H1 (cell line): ENCODE results near the gene RELN. TPM values are rescaled to one million over a fixed set of nuclear protein-coding genes. Genes with fewer than 3 reads are reported as not detected.

ENCODE experiments used
- CTCF ChIA-PET: fragments of 300-600 bp; sonication (Branson Sonifier 250); formaldehyde crosslinking; loops from one replicate; lab custom pipeline; 2021; ENCODE audit not compliant: partially characterized antibody; lab: Charles Lee
- POLR2A ChIA-PET: fragments of 300-600 bp; sonication (Branson Sonifier 250); formaldehyde crosslinking; loops from one replicate; lab custom pipeline; 2021; ENCODE audit warnings: inconsistent platforms; ENCODE audit not compliant: partially characterized antibody; lab: Charles Lee
- DNase-seq, 2 experiments: peaks; one replicate each; pipeline versions ENCODE4 v3.0.0 to v3.0.0-alpha.2; 2010 to 2022; ENCODE audit warnings: low spot score in 2 of 2, low read depth in 1 of 2, mixed read lengths in 1 of 2
- FAIRE-seq: peaks from 2 replicates; lab custom pipeline; 2011; peaks lifted over from hg19 to GRCh38; lab: Jason Lieb, UNC
- H2AFZ ChIP-seq: 2 replicates; pipeline ENCODE4 v1.8.1; 2012; ENCODE audit warnings: low read length, inconsistent platforms
- H2AK5ac ChIP-seq: 2 replicates; pipeline ENCODE4 v1.6.1; 2013; ENCODE audit warnings: low read depth, low read length
- H2BK120ac ChIP-seq: replicated peaks from 2 replicates; pipeline ENCODE3; 2013; ENCODE audit warnings: low read depth, low read length, inconsistent platforms
- H2BK12ac ChIP-seq: 2 replicates; pipeline ENCODE4 v1.6.1; 2013; ENCODE audit warnings: low read depth, low read length
- H2BK15ac ChIP-seq: 2 replicates; pipeline ENCODE4 v1.6.1; 2013; ENCODE audit warnings: low read length
- H2BK20ac ChIP-seq: 2 replicates; pipeline ENCODE4 v1.6.1; 2013; ENCODE audit warnings: low read length
- H2BK5ac ChIP-seq: 2 replicates; pipeline ENCODE4 v1.6.1; 2013; ENCODE audit warnings: low read depth, low read length
- H3K14ac ChIP-seq: 2 replicates; pipeline ENCODE4 v1.6.1; 2013; ENCODE audit warnings: inconsistent platforms; ENCODE audit not compliant: insufficient read length
- H3K18ac ChIP-seq: 2 replicates; pipeline ENCODE4 v1.6.1; 2013; ENCODE audit warnings: low read length; ENCODE audit errors: extremely low read depth
- H3K23ac ChIP-seq: 2 replicates; pipeline ENCODE4 v1.6.1; 2013; ENCODE audit warnings: inconsistent platforms; ENCODE audit not compliant: insufficient read length
- H3K23me2 ChIP-seq: 2 replicates; pipeline ENCODE4 v1.6.1; 2013; ENCODE audit warnings: low read depth, low read length
- H3K27ac ChIP-seq: 2 replicates; pipeline ENCODE4 v1.6.1; 2011; ENCODE audit warnings: low read depth, low read length, inconsistent platforms
- H3K27me3 ChIP-seq, 4 experiments: replicated peaks in 1 of 4; 1 replicate in 1 of 4; 2 replicates in 3 of 4; pipeline versions ENCODE4 v1.6.1 to v1.8.1; 2011 to 2013; ENCODE audit warnings: low read length in 3 of 4, mild to moderate bottlenecking in 3 of 4, inconsistent platforms in 2 of 4, mixed read lengths in 2 of 4, moderate library complexity in 1 of 4; ENCODE audit not compliant: control insufficient read depth in 3 of 4, insufficient read depth in 3 of 4; ENCODE audit errors: extremely low read depth in 1 of 4
- H3K36me3 ChIP-seq, 4 experiments: 2 replicates each; pipeline versions ENCODE4 v1.6.1 to v1.8.1; 2011 to 2013; ENCODE audit warnings: mild to moderate bottlenecking in 4 of 4, low read length in 3 of 4, moderate library complexity in 2 of 4, control low read depth in 1 of 4, inconsistent platforms in 1 of 4; ENCODE audit not compliant: insufficient read depth in 4 of 4, control insufficient read depth in 2 of 4
- H3K4ac ChIP-seq: replicated peaks from 2 replicates; pipeline ENCODE3; 2013; ENCODE audit warnings: low read length, low read depth, mixed read lengths, inconsistent platforms; ENCODE audit not compliant: insufficient read length
- H3K4me1 ChIP-seq, 4 experiments: replicated peaks in 1 of 4; 1 replicate in 1 of 4; 2 replicates in 3 of 4; pipeline versions ENCODE4 v1.6.1 to v1.8.1; 2011 to 2013; ENCODE audit warnings: low read length in 3 of 4, inconsistent platforms in 2 of 4, mixed read lengths in 1 of 4; ENCODE audit not compliant: insufficient read depth in 4 of 4, control insufficient read depth in 3 of 4
- H3K4me2 ChIP-seq, 2 experiments: 2 replicates each; pipeline versions ENCODE4 v1.6.1 to v1.8.1; 2011 to 2013; ENCODE audit warnings: low read depth in 2 of 2, low read length in 2 of 2, control low read depth in 1 of 2, inconsistent platforms in 1 of 2, mild to moderate bottlenecking in 1 of 2; ENCODE audit not compliant: insufficient read depth in 1 of 2
- H3K4me3 ChIP-seq, 4 experiments: fragments of 200-600, 300-600 bp in 1 of 4; sonication (generic), shearing (Covaris generic), sonication (Bioruptor Twin) in 1 of 4; 2 replicates each; pipeline versions ENCODE4 v1.5.1 to v1.8.1; 2011 to 2016; ENCODE audit warnings: low read length in 4 of 4, low read depth in 3 of 4, control low read depth in 2 of 4, inconsistent platforms in 2 of 4, mild to moderate bottlenecking in 2 of 4, mixed read lengths in 1 of 4, moderate library complexity in 1 of 4; ENCODE audit not compliant: insufficient read depth in 2 of 4; ENCODE audit errors: extremely low read depth in 1 of 4
- H3K56ac ChIP-seq: replicated peaks from 2 replicates; pipeline ENCODE3; 2013; ENCODE audit warnings: low read depth, mild to moderate bottlenecking, mixed read lengths, low read length, inconsistent platforms; ENCODE audit not compliant: insufficient read length
- H3K79me1 ChIP-seq: 2 replicates; pipeline ENCODE4 v1.6.1; 2013; ENCODE audit warnings: low read depth, low read length, control low read depth
- H3K79me2 ChIP-seq, 2 experiments: 2 replicates each; pipeline versions ENCODE4 v1.6.1 to v1.8.1; 2012 to 2013; ENCODE audit warnings: low read length in 2 of 2, mild to moderate bottlenecking in 2 of 2, inconsistent platforms in 1 of 2; ENCODE audit not compliant: insufficient read depth in 2 of 2, control insufficient read depth in 1 of 2
- H3K9ac ChIP-seq, 4 experiments: replicated peaks in 1 of 4; 1 replicate in 1 of 4; 2 replicates in 3 of 4; pipeline versions ENCODE4 v1.6.1 to v1.8.1; 2011 to 2013; ENCODE audit warnings: low read depth in 3 of 4, low read length in 3 of 4, control low read depth in 2 of 4, mild to moderate bottlenecking in 2 of 4, moderate library complexity in 2 of 4, inconsistent platforms in 1 of 4; ENCODE audit errors: extremely low read depth in 1 of 4
- H3K9me3 ChIP-seq, 2 experiments: 2 replicates each; pipeline versions ENCODE4 v1.6.1 to v1.8.1; 2012 to 2013; ENCODE audit warnings: mild to moderate bottlenecking in 2 of 2, moderate library complexity in 2 of 2, control low read depth in 1 of 2, inconsistent platforms in 1 of 2, low read depth in 1 of 2, low read length in 1 of 2, mixed read lengths in 1 of 2; ENCODE audit not compliant: insufficient read depth in 2 of 2
- H4K20me1 ChIP-seq, 2 experiments: replicated peaks in 1 of 2; 2 replicates each; pipeline versions ENCODE3 to v1.8.1; 2011 to 2013; ENCODE audit warnings: inconsistent platforms in 2 of 2, low read length in 2 of 2, mild to moderate bottlenecking in 1 of 2; ENCODE audit not compliant: insufficient read depth in 2 of 2, control insufficient read depth in 1 of 2
- H4K5ac ChIP-seq: 2 replicates; pipeline ENCODE4 v1.6.1; 2013; ENCODE audit warnings: low read length, low read depth, mixed read lengths, inconsistent platforms; ENCODE audit not compliant: insufficient read length
- H4K8ac ChIP-seq: 2 replicates; pipeline ENCODE4 v1.8.0; 2013; ENCODE audit warnings: mild to moderate bottlenecking, moderate library complexity, low read length, inconsistent platforms; ENCODE audit not compliant: insufficient read depth; ENCODE audit errors: extremely low read depth
- H4K91ac ChIP-seq: replicated peaks from 2 replicates; pipeline ENCODE3; 2013; ENCODE audit warnings: low read length, mixed read lengths, inconsistent platforms; ENCODE audit not compliant: insufficient read length
- CBX8 ChIP-seq: fragments of 300-800, 300-1000 bp; sonication (generic); IDR thresholded peaks from 2 replicates; pipeline ENCODE4 v1.7.1; 2016; ENCODE audit warnings: low read depth, low read length, borderline replicate concordance
- CREB1 ChIP-seq: IDR thresholded peaks from 2 replicates; pipeline ENCODE4 v1.6.1; 2012; ENCODE audit warnings: inconsistent platforms
- EGR1 ChIP-seq: IDR thresholded peaks from 2 replicates; pipeline ENCODE4 v1.6.1; 2011; ENCODE audit warnings: low read depth, low read length, borderline replicate concordance
- POLR2A ChIP-seq, 2 experiments: IDR thresholded peaks; 1 replicate in 1 of 2; 2 replicates in 1 of 2; pipeline ENCODE4 v1.6.1; 2011; ENCODE audit warnings: low read depth in 2 of 2, low read length in 2 of 2, mild to moderate bottlenecking in 2 of 2; ENCODE audit errors: control extremely low read depth in 1 of 2
- RFX5 ChIP-seq: IDR thresholded peaks from 2 replicates; pipeline ENCODE4 v1.6.1; 2011; ENCODE audit warnings: low read depth, low read length, improper control_type of control experiment, borderline replicate concordance
- SIN3A ChIP-seq, 2 experiments: IDR thresholded peaks in 1 of 2; conservative IDR thresholded peaks in 1 of 2; 2 replicates each; pipeline ENCODE4 v1.6.1; 2011 to 2012; ENCODE audit warnings: low read length in 2 of 2, improper control_type of control experiment in 1 of 2, low read depth in 1 of 2, mild to moderate bottlenecking in 1 of 2
- SIRT6 ChIP-seq: IDR thresholded peaks from one replicate; pipeline ENCODE4 v1.7.1; 2012; ENCODE audit warnings: low read length, inconsistent platforms
- SUZ12 ChIP-seq: fragments of 200-600 bp; sonication (generic); IDR thresholded peaks from 2 replicates; pipeline ENCODE4 v1.6.1; 2012; ENCODE audit warnings: mild to moderate bottlenecking, inconsistent platforms, low read length, moderate library complexity, mixed read lengths
- WGBS, 2 experiments: shearing (Covaris generic) in 1 of 2; methylation state at CpG; one replicate each; pipeline versions ENCODE4 v1.1.6 to v1.1.7; 2013 to 2015; ENCODE audit warnings: low lambda C conversion rate in 2 of 2, mixed read lengths in 2 of 2, inconsistent platforms in 1 of 2, low coverage in 1 of 2, missing lambda C conversion rate in 1 of 2; ENCODE audit not compliant: insufficient replicate concordance in 2 of 2, insufficient coverage in 1 of 2, insufficient read length in 1 of 2; ENCODE audit errors: extremely low coverage in 1 of 2, missing lambda C conversion rate in 1 of 2; 5-methylcytosine and 5-hydroxymethylcytosine counted together
- polyA plus RNA-seq, 7 experiments: library from polyadenylated mRNA; depleted of rRNA in 3 of 7; stranded (reverse) in 5 of 7; unstranded in 2 of 7; fragments of >200 nt in 5 of 7; fragments of 200-250 nt in 2 of 7; gene quantifications; 1 replicate in 5 of 7; 2 replicates in 1 of 7; 4 replicates in 1 of 7; pipeline versions ENCODE4 v1.2.1 to v1.2.3, GENCODE V29; 2011 to 2013; ENCODE audit warnings: missing spikeins in 2 of 7, mixed read lengths in 2 of 7
- total RNA-seq: library from RNA; stranded (reverse); fragmentation: NEBNext Ultra II Directional; extraction: Animal tissue kit (Norgen Biotek cat#: 25700); gene quantifications from 2 replicates; pipeline ENCODE4 v1.2.1, GENCODE V29; 2021

Gene RELN
- total and polyA plus RNA-seq, 2 of the 8 experiments (the other 6 are each of a cell fraction or from before 2014, with no cell fraction given), result 0.03 to 0.07 TPM

GRCh38 chr7:103888603-103889153, 100.8 kb downstream of the RELN start:
- H3K18ac ChIP-seq, result no peak overlapping the region
- no peaks in the 10 kb centered on the region for H3K79me1 ChIP-seq
- no peaks in the 10 kb centered on the region for H3K23me2 ChIP-seq
- no peak overlapping the region for H4K91ac ChIP-seq
- no peak overlapping the region for H3K4ac ChIP-seq
- no peak overlapping the region for H3K4me3 ChIP-seq
- no peak overlapping the region for H4K8ac ChIP-seq
- H4K5ac ChIP-seq, result no peak overlapping the region
- H3K9me3 ChIP-seq, result no peaks in the 10 kb centered on the region
- no peak overlapping the region for H2BK15ac ChIP-seq
- no peak overlapping the region for H3K14ac ChIP-seq
- CTCF ChIA-PET, result interaction anchor here (0.8 to 2.0 kb wide), 4 partner anchors 8 to 72 kb away, joined by 3 to 15 read pairs (median 4); no protein-coding TSS in a partner anchor
- H3K27ac ChIP-seq, result no peak overlapping the region
- H4K20me1 ChIP-seq, result no peaks in the 10 kb centered on the region
- FAIRE-seq, result no peak
- no peaks in the 10 kb centered on the region for H3K27me3 ChIP-seq
- H3K36me3 ChIP-seq, result no peaks in the 10 kb centered on the region
- H2BK5ac ChIP-seq, result no peak overlapping the region
- 95% methylated on average over 6 of the region's 6 CpGs; no CpG with 5 or more reads in 1 of the 2 experiments for WGBS, 2 experiments
- H3K56ac ChIP-seq, result no peak overlapping the region
- H3K4me2 ChIP-seq, result no peak overlapping the region
- no peak overlapping the region for H2AK5ac ChIP-seq
- H3K23ac ChIP-seq, result no peak overlapping the region
- H3K79me2 ChIP-seq, result no peaks in the 10 kb centered on the region
- H2BK20ac ChIP-seq, result no peak overlapping the region
- no peak overlapping the region for H2BK12ac ChIP-seq
- H3K9ac ChIP-seq, result no peak overlapping the region
- H2AFZ ChIP-seq, result no peak overlapping the region
- TF ChIP-seq EGR1 (no peak), CBX8 (no peak), SUZ12 (no peak), POLR2A (IDR thresholded peaks at IDR 0.05; ENCODE audit: control extremely low read depth in 1 of 2, low read depth in 2 of 2, low read length in 2 of 2) (no peak), SIN3A (conservative IDR thresholded peaks at IDR 0.05 in 1 of 2, IDR thresholded peaks at IDR 0.05 in 1 of 2; ENCODE audit: low read depth in 1 of 2, low read length in 2 of 2) (no peak), CREB1 (no peak), SIRT6 (no peak), RFX5 (no peak)
- TF ChIP-seq, all 59 proteins: peak for 0
- H2BK120ac ChIP-seq, result no peak overlapping the region
- POLR2A ChIA-PET, result no interaction called here
- H3K4me1 ChIP-seq, result no peaks in the 10 kb centered on the region
- no peak for DNase-seq
